ENCODE results near the gene ASPHD1.
"Not testable (repeated sequence)": the region's sequence is repeated elsewhere in the genome, so short reads cannot be mapped to it uniquely, and the experiment has no call there.

The ASPHD1 gene

DNA sequence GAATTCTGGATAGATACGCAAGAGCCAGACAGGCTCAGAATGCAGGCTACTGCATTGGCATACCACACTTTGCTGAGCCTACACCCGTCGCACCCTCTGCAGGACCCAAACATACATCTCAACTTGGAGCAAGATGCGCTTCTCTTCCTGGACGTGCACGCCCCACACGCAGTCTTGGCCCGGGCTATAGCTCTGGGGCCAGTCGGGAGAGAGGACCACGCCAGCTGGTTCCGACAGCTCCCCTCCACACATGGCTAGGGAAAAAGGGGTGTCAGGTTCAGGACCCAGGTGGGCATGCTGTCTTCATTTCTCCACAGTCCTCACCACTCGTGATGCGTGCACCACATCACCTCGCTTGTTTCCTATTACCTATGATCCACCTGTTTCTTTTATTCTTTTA lies 22.1 kb upstream of the ASPHD1 start:
- DNase-seq, result no peak

DNA sequence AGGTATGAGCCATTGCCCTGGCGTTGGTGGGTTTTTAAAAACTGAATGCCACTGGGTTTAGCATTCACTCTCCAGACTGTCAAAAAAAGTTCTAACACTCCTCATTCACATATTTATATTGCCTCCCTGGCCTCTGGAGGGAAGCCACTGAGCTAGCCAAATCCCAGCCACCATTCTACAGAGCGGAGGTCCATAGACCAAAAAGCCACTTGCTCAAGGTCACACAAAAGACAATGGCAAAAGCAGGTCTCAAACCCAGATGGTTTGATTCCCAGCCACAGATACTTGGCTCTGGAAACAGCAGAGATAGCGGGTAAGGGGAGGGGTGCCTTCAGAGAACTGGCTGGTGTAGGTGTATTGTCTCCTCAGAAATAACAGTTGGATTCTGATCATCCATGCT lies 19.2 kb upstream of the ASPHD1 start:
- DNase-seq, result no peak

DNA sequence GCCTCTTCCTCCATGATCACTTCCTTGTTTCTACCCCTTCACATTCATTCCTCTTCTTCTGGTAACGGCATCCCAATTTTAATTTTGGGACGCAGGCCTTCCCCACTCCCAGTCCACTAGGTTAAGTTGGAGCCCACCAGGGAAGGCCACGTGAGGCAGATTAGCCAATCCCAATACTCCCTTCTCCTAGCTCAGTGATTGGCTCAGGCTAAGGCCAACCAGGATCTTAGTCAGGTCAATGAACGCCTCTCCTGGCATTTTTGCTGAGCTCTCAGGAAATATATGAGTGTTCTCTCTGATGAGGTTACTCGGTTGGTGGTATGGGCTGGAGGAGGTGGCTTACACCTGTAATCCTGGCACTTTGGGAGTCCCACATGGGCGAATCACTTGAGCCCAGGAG lies 16.3 kb upstream of the ASPHD1 start:
- no peak for DNase-seq

DNA sequence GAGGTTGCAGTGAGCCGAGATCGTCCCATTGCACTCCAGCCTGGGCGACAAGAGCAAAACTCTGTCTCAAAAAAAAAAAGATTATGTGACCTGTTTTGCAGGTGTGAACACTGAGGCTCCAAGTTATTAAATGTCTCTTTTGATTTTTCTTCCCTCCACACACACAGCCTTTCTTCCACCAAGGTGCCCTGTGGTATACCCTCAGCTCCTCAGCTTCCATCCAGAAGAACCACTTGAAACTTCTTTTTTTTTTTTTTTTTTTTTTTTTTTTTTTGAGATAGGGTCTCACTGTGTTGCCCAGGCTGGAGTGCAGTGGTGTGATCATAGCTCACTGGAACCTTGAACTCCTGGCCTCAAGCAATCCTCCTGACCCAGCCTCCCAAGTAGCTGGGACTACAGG lies 10.9 kb upstream of the ASPHD1 start:
- DNase-seq, result not testable (repeated sequence)

DNA sequence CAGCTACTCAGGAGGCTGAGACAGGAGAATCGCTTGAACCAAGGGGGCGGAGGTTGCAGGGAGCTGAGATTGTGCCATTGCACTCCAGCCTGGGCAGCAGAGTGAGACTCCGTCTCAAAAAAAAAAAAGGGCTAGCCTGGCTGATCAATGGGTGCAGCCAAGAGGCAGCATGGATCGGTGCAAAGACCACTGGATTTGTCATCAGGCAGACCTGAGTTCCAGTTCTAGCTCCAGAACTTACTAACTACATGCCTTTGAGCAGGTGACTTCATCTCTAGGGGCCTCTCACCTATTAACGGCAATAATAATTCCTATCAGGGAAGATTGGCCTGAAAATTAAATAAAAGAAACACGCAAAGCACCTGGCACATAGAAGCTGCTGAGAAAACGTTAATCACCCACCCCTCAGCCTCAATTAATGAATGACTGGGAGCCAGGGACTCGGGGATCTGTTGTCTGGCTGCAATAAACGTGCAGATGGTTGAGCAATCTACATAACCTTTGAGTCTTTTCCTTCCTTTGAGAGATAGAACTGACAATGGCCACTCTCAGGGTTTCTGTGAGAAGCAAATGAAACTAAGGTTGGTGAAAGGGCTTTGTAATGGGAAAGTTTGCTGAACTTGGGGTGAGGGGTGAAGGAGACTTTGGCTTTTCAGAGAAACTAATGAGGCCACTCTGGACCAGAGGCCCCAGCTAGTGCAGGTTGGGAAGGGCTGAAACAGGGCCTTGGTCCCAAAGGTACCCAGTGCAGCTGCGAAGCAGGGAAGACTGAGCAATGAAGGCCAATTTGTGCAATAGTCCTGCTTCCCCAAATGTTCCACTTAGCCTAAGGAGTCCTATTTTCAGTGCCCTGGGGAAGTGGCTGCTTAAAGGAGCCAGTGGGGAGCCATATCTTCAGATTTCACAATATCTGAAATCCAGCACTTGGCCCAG lies 8.5 kb upstream of the ASPHD1 start:
- DNase-seq, result no peak

DNA sequence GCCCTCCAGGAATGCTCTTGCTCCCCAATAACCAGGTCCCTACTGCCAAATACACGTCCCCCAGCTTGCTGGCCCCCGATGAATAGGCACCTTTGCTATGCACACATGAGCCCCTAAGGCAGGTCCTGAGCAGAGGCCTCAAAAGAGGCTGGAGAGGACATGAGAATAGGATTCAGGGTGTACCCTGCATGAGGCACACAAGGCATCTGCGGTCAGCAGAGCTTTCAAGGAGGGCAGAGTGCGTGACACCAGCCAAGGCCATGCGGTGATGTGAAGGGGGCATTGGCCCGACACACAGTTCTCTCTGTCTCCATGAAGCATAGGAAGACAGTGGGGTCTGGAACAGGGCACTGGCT lies 7.9 kb upstream of the ASPHD1 start:
- no peak for DNase-seq

DNA sequence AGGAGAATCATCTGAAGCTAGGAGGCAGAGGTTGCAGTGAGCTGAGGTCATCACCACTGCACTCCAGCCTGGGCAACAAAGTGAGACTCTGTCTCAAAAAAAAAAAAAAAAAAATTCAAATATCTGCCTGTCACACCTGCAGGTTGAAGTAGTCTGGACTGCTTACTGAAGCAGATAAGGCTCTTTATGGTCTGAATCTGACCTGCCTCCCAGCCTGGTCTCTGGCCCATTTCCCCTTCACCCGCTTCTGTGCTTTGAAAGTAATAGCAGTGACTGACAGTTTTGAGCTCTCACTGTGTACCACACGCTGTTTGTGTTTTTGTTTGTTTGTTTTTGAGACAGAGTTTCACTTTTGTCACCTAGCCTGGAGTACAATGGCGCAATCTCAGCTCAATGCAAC lies 6.7 kb upstream of the ASPHD1 start:
- DNase-seq, result no peak

DNA sequence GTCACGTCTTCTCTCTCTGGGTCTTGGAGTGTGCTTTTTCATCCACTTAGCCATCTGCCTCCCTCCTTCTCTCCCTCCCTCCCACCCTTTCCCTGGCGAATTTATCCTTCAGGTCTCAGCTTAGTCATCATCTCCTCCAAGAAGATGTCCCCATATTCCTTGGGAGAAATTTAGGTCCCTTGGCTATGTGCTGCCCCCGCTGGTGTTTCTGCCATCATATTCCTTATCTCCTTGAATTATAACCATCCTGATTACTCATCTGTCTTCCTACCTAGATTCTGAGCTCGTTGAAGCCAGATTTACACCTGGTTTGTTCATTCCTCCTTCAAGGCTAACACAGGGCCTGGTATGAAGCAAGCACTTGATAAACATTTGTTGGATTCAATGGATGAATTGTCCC lies 5.9 kb upstream of the ASPHD1 start:
- DNase-seq, result no peak

DNA sequence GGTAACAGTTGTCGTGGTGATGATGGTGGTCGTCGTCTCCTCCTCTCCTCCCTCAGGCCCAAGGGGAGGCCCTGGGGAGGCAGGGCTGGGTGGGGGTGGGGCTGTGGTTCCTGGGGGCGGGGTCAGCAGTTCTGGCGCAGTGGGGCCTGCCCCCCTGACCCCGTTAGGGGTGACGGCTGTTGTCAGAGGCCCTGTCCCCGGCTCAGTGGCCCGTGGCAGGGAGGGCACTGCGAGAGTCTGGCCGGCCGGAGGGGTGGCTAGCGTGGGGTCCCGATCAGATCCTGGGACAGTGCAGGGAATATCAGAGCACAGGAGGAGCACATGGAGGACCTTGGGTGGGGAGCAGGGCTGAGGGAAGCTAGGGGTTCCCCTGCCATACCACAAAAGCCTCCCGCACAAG lies 3.4 kb upstream of the ASPHD1 start:
- no peak for DNase-seq

DNA sequence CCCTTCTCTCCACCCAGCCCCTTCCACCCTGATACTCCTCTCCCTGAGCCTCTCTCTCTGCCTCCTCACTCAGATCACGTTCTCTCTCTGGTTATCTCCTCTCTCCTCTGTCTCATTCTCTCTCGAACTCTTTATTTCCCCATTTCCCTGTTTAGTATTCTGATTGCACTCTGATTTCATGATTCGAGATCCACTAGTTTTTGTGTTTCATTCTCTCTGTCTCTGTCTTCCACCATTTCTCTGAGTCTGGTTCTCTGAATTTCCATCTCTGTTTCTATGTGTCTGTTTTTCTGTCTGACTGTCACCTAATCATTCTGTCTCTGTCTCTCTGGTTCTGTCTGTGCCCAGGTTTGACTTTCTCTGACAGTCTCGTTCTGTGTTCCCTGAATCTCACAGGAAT lies 3.0 kb upstream of the ASPHD1 start:
- no peak for DNase-seq

DNA sequence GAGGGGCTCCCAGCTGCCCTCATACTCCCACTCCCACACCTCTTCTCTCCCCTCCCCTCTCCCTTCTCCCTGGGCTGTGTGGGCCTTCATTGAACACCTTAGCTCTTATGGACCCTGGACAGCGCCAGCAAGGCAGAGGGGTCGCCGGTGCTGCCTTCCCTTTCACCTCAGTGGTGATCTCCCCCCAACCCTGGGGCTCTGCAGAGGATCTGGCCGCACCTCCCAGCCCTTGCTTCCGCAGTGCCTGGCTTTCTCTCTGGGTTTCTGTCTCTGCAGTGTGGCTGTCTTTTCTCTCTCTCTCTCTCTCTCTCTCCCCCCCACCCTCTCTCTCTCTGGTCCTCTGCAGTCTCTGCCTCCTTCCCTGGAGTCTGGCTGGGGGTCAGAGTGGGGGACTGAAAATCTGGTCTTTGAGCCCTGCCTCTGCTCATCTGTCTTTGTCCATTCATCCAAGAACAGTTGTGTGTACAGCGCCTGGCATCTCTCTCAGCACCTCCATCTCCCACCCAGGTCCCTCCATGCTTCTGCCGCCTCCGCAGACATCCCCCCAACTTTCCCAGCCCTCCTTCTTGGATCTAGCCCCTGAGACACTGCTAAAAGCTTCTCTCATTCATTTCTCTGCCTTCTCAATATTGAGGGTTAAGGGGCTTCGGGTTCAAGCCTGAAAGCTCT lies 2.0 kb upstream of the ASPHD1 start:
- no peak for DNase-seq

DNA sequence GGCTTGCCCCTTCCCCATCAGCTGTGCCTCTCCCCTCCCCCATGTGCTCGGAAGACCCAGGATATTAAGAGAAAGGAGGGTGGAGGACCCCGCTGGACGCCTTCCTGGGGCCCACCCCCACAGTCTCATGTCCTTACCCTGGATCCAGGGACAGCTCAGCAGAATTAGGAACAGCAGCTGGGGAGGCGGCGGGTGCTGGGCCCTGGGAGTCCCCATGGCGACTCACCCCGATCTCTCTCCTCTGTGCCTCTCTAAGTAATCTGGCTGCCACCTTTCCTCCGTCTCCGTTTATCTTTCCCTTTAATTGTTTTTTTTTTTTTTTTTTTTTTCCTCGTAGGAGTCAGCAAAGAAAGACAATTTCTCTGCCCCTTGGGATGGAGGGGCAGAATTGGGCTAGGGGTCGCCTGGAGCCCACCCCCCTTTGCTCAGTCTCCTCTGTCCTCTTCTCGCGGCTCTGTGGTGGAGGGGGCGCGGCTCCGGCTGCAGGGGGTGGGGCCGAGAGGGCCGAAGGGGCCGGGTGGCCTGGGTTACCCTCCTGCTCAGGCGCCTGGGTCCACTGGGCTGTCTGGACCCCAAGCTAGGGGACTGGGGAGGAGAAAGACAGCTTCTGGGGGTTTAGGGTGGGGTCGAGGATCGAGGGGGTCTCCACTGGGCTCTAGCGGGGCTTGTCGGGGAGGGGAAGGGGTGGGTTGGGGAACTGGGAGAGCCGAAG lies 1.3 kb upstream of the ASPHD1 start:
- no peak for DNase-seq

DNA sequence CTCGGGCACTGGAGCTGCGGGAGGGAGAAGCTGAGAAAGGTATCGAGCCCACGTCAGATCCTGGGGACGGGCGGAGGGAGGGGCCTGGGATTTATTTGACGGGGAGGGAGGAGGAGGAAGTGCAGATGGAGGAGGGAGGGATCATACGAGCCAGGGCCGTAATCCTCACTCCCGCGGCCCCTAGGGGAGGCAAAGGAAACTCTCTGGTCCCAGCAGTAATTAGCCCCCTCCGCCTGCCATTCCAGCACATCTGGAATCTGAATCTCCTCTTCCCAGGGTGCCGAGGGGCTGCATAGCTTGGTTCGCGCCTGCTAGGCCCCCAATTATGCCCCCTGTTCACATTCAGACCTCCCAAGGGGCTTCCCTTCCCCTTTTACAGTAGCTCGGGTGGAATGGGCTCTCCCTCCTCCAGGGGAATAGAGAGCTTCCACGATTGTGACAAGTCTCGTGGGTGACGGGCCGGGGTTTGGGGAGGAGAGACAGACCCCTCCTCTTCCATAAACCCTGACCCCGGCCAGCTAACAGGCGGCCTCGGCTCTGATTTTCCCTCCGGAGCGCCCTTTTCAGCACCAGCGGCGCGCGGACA lies 679 bp upstream of the ASPHD1 start, which contains the start of gene SEZ6L2:
SEZ6L2 (minus strand) TSS at position 35 of the 586 bp plus-strand sequence. CDS start 531 bp downstream, outside the sequence.
- peak; percentile 82 for DNase-seq

DNA sequence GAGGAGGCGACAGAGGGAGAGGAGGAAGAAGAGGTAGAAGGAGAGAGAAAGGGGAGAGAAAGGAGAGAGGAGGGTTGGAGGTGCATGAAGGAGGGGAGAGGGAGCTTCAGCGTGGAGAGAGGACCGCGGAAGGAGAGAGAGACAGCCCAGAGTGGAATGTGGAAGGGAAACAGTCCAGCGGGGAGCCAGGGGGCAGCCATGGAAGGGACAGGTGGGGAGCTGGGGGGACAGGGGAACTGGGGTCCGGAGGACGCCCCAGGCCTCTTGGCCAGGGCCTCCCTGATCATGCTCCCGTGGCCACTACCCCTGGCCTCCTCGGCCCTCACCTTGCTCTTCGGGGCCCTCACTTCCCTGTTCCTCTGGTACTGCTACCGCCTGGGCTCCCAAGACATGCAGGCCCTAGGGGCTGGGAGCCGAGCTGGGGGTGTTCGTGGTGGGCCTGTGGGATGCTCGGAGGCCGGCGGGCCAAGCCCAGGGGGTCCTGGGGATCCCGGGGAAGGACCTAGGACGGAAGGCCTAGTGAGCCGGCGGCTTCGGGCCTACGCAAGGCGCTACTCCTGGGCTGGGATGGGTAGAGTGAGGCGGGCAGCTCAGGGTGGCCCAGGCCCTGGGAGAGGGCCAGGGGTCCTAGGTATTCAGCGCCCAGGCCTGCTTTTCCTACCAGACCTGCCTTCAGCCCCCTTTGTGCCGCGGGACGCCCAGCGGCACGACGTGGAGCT lies 759 bp downstream of the ASPHD1 start:
- DNase-seq, result no peak

DNA sequence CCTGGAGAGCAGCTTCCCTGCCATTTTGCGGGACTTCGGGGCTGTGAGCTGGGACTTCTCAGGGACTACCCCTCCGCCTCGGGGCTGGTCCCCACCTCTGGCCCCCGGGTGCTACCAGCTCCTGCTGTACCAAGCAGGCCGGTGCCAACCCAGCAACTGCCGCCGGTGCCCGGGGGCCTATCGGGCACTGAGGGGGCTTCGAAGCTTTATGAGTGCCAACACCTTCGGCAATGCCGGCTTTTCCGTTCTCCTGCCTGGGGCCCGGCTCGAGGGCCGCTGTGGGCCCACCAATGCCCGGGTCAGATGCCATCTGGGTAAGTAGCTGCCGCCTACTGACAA lies 1.3 kb downstream of the ASPHD1 start:
- no peak for DNase-seq

DNA sequence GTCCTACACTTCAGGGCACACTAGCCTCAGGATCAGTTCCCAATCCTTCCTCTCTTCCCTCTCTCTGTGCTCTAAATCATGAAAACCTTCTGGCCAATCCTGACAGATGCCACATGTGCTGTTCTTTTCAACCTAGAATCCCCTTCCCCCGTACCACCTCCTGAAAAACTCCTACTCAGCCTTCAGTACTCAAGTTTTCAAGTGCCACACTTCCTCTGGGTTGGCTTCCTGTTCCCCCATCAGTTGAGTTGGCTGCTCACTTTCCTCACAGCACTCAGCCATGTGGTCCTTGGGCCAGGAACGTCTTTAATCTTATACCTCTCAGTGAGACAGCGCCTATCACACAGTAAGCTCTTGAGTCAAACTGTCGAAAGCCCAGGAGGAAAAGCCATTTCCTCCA lies 3.3 kb downstream of the ASPHD1 start:
- DNase-seq, result no peak

DNA sequence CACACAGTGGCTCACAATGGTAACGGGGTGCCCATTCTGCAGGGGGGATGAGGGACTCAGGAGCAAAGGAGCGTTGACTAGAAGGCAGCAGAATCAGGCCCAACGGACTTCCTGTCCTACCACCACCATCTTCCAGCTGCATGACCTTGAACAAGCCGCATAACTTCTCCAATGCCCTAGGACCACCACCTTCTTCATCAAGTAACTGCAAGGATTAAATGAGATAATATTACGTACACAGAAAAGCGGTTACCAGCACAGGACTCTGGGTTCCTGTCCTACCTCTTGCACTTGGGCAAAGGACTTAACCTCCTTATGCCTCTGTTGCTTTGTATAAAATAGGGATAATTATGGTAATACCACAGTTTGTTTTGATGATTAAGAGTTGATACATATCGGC lies 4.7 kb downstream of the ASPHD1 start:
- DNase-seq, result no peak

DNA sequence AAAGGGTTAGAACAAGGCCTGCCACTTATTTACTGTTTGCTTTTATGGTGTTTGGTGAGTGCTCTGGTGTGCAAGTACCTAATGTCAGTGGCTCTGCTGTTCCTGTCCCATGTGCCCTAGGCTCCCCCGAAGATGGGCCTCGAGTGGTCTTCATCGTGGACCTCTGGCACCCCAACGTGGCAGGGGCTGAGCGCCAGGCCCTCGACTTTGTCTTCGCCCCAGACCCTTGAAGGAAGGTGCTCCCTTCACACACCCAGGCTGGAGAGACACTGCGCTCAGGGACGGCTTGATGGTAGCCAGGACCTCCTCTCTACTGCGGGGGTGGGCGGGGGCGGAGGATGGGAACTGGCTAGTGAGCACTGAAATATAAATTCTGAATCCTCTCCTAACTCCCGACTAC lies 5.4 kb downstream of the ASPHD1 start:
- no peak for DNase-seq

DNA sequence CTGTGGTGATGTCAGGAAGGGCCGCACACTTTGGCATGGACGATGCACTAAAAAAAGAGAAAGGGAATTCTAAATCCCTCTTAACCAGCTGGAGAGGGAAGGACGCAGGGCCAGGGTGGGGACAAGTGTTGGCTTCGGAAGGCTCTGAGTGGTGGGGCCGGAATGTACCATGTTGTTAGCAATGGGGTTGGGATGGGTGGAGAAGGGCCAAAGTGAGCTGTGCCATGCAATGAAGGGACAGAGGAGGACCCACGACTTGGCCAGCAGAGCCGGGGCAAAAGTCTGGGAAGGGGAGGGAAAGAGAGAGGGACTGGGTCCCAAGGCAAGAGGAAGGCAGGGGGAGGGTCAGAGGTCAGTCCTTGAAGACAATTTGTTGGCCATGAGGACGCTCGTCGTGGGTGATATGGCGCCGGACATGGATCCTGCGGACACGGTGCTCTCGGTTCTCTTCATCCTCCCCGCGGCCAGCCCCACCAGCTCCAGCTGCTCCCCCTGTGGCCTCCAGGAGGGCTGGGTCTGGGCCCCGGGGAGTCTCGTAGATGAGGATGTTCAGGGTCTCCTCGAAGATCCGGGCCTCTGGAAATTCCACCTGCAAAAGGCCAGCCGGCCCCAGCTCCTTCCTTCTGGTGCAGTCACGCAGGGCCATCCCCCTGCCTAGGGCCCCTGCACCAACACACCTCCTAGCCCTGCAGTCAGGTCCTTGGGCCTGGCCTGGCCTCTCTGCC lies 6.4 kb downstream of the ASPHD1 start:
- DNase-seq, result no peak

DNA sequence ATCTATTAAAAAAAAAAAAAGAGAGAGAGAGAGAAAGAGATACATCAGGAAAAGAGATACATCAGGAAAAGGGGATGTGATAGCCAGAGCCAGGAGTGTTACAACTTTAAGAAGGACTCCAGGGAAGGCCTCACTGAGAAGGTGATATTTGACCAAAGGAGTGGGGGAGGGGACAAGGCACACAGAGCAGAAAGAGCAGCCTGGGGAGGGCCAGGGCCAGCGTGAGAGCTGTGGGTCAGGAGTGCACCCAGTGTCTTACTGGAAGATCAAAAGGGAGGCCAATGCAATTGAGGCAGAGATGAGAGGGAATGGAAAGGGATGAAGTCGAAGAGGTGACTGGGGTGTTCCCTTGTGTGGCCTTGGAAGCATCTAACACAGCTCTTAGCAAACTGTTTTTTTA lies 7.7 kb downstream of the ASPHD1 start:
- no peak for DNase-seq

DNA sequence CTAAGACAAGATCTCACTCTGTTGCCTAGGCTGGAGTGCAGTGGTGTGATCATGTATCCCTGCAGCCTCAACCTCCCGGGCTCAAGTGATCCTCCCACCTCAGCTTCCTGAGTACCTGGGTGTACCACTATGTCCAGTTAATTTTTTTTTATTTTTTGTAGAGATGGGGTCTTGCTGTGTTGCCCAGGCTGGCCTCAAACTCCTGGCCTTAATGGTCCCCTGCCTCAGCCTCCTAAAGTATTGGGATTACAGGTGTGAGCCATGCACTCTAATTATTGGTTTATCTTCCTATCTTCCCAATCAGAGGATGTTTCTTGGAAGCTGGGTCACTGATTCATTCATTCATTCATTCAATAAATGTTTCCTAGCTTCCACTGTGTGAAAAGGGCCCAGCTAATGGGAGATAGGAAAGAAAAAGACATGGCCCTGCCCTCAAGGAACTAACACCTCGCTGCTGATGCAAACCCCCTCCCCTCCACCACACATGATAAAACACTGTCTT lies 8.5 kb downstream of the ASPHD1 start:
- DNase-seq, result no peak

DNA sequence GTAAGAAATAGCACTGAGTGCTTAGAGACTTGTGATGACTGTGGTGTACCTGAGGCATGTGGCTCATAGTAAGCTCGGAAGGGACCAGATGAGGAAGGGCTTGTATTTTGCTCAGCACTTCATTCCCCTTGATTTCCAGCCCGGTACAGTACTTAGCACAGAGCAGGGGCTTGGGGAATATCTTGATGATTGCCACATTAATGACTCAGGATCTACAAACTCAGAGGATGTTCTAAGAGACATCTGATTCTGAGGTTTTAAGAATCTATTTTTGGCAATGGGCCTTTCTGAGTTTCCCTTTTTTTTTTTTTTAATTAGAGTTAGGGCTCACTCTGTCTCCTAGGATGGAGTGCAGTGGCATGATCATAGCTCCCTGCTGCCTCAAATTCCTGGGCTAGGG lies 9.1 kb downstream of the ASPHD1 start:
- DNase-seq, result no peak
